ENCODE results near the gene LRRC4C.

Gene LRRC4C

GRCh38 chr11:41313226-41313625, 146.2 kb downstream of the LRRC4C start:
- no peak for DNase-seq (ENCODE audit: low spot score)
- H3K27ac ChIP-seq = no peak overlapping the region
- CTCF ChIA-PET = no interaction called here
- POLR2A ChIA-PET (ENCODE audit: low non-redundant PET) = no interaction called here
- TF ChIP-seq CTCF (conservative IDR thresholded peaks at IDR 0.05; ENCODE audit: low read depth) = no peak

GRCh38 chr11:41309716-41310115, 149.7 kb downstream of the LRRC4C start:
- POLR2A ChIA-PET (ENCODE audit: low non-redundant PET) = no interaction called here
- DNase-seq (ENCODE audit: low spot score) = no peak
- TF ChIP-seq CTCF (conservative IDR thresholded peaks at IDR 0.05; ENCODE audit: low read depth) = no peak
- H3K27ac ChIP-seq = no peak overlapping the region
- CTCF ChIA-PET = interaction anchor here (0.6 kb wide), 1 partner anchor 962 kb away, joined by 3 read pairs; no protein-coding TSS in a partner anchor

- H3K27ac ChIP-seq = no peak overlapping the region
- ChIA-PET CTCF (no interaction called here), POLR2A (ENCODE audit: low non-redundant PET) (no interaction called here)
- no peak for TF ChIP-seq CTCF (conservative IDR thresholded peaks at IDR 0.05; ENCODE audit: low read depth)
- no peak for DNase-seq (ENCODE audit: low spot score)
Measured at GRCh38 chr11:41309111-41309522, 150.3 kb downstream of the LRRC4C start.

GRCh38 chr11:41308286-41308685, 151.2 kb downstream of the LRRC4C start:
- POLR2A ChIA-PET (ENCODE audit: low non-redundant PET) = no interaction called here
- TF ChIP-seq CTCF (conservative IDR thresholded peaks at IDR 0.05; ENCODE audit: low read depth) = no peak
- H3K27ac ChIP-seq = no peak overlapping the region
- CTCF ChIA-PET = no interaction called here
- DNase-seq (ENCODE audit: low spot score) = no peak

- POLR2A ChIA-PET (ENCODE audit: low non-redundant PET) = no interaction called here
- TF ChIP-seq CTCF (conservative IDR thresholded peaks at IDR 0.05; ENCODE audit: low read depth) = no peak
- CTCF ChIA-PET = no interaction called here
- DNase-seq (ENCODE audit: low spot score) = no peak
- H3K27ac ChIP-seq = no peak overlapping the region
Measured at GRCh38 chr11:41307296-41308080, 152.0 kb downstream of the LRRC4C start.

GRCh38 chr11:41306431-41306830, 153.0 kb downstream of the LRRC4C start:
- H3K27ac ChIP-seq = no peak overlapping the region
- POLR2A ChIA-PET (ENCODE audit: low non-redundant PET) = no interaction called here
- no peak for DNase-seq (ENCODE audit: low spot score)
- no peak for TF ChIP-seq CTCF (conservative IDR thresholded peaks at IDR 0.05; ENCODE audit: low read depth)
- CTCF ChIA-PET = no interaction called here
